ENCODE measurements around the gene CCDC93. TPM values are rescaled to one million over a fixed set of nuclear protein-coding genes. Genes with fewer than 3 reads are reported as not detected.

CCDC93 gene
- polyA plus RNA-seq, 1 donor = 42.1 TPM

GRCh38 chr2:118055512-118056164, 41.8 kb upstream of the CCDC93 start:
- no CpG with 5 or more reads among the region's 10 CpGs for WGBS (ENCODE audit: insufficient coverage, low lambda C conversion rate)
- DNase-seq = no peak
- Histone ChIP-seq H3K4me3 (ENCODE audit: low read length) (no peak overlapping the region), H3K27me3 (ENCODE audit: control insufficient read depth, insufficient read depth, low read length) (no peaks in the 10 kb centered on the region), H3K4me1 (ENCODE audit: control insufficient read depth, insufficient read depth, low read length) (peaks cover 4% of the 10 kb centered on the region), H3K9me3 (ENCODE audit: control insufficient read depth, low read depth, low read length) (no peaks in the 10 kb centered on the region), H3K27ac (ENCODE audit: low read length) (no peak overlapping the region), H3K36me3 (ENCODE audit: control insufficient read depth, insufficient read depth, low read length) (no peaks in the 10 kb centered on the region)

DNA sequence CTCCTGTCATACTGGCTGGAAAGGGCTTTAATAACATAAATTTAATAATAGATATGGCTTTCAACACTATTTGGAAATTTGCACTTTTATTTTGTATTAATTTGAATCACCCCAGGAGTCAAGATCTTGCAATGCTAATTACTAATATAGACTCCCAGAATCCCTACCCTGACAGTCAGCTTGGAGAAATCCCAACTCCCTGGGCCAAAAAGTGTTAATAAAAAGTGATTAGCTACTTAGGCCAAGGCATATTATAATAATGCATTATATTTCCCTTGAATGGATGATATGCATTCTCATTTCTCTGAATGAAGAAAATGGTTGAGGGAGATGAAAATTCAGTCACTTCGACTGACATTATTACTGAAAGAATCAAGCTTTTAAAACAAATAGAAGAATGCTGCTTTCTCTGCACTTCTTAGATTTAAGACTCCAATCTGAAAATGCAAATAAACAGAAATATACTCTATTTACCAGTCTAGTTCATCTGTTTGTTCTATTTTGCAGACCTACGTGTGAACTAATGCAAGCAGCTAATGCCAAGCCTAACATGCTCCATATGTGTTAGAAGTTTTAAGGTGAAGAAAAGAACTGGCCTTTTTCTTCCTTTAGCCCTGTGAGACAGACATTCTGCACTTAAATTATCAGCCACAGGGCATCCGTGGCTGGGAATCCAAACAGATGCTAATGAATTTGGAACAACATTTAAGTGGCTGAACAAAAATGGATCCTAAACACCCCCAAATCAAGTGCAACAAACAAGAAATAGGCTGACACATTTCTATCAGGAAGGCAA, 40.5 kb upstream of the CCDC93 start:
- 100% methylated on average over 1 of the region's 3 CpGs for WGBS (ENCODE audit: insufficient coverage, low lambda C conversion rate)
- Histone ChIP-seq H3K4me3 (ENCODE audit: low read length) (no peak overlapping the region), H3K36me3 (ENCODE audit: control insufficient read depth, insufficient read depth, low read length) (no peaks in the 10 kb centered on the region), H3K4me1 (ENCODE audit: control insufficient read depth, insufficient read depth, low read length) (peaks cover 4% of the 10 kb centered on the region), H3K9me3 (ENCODE audit: control insufficient read depth, low read depth, low read length) (no peaks in the 10 kb centered on the region), H3K27me3 (ENCODE audit: control insufficient read depth, insufficient read depth, low read length) (no peaks in the 10 kb centered on the region), H3K27ac (ENCODE audit: low read length) (no peak overlapping the region)
- no peak for DNase-seq

- Histone ChIP-seq H3K27ac (ENCODE audit: low read length) (no peak overlapping the region), H3K9me3 (ENCODE audit: control insufficient read depth, low read depth, low read length) (no peaks in the 10 kb centered on the region), H3K27me3 (ENCODE audit: control insufficient read depth, insufficient read depth, low read length) (no peaks in the 10 kb centered on the region), H3K36me3 (ENCODE audit: control insufficient read depth, insufficient read depth, low read length) (no peaks in the 10 kb centered on the region), H3K4me1 (ENCODE audit: control insufficient read depth, insufficient read depth, low read length) (peaks cover 4% of the 10 kb centered on the region), H3K4me3 (ENCODE audit: low read length) (no peak overlapping the region)
- no CpG with 5 or more reads among the region's 7 CpGs for WGBS (ENCODE audit: insufficient coverage, low lambda C conversion rate)
- DNase-seq = no peak
Measured at GRCh38 chr2:118053681-118054080, 39.8 kb upstream of the CCDC93 start.

- no peak for DNase-seq
- no peaks in the 10 kb centered on the region for H3K27me3 ChIP-seq (ENCODE audit: control insufficient read depth, insufficient read depth, low read length)
- peaks cover 4% of the 10 kb centered on the region for H3K4me1 ChIP-seq (ENCODE audit: control insufficient read depth, insufficient read depth, low read length)
- H3K4me3 ChIP-seq (ENCODE audit: low read length) = no peak overlapping the region
- WGBS (ENCODE audit: insufficient coverage, low lambda C conversion rate) = no CpG with 5 or more reads among the region's 2 CpGs
- H3K27ac ChIP-seq (ENCODE audit: low read length) = no peak overlapping the region
- H3K9me3 ChIP-seq (ENCODE audit: control insufficient read depth, low read depth, low read length) = no peaks in the 10 kb centered on the region
- no peaks in the 10 kb centered on the region for H3K36me3 ChIP-seq (ENCODE audit: control insufficient read depth, insufficient read depth, low read length)
Measured at GRCh38 chr2:118052474-118052873, 38.6 kb upstream of the CCDC93 start.

- H3K4me3 ChIP-seq (ENCODE audit: low read length) = no peak overlapping the region
- WGBS (ENCODE audit: insufficient coverage, low lambda C conversion rate) = 100% methylated on average over 2 of the region's 3 CpGs
- no peaks in the 10 kb centered on the region for H3K9me3 ChIP-seq (ENCODE audit: control insufficient read depth, low read depth, low read length)
- no peaks in the 10 kb centered on the region for H3K36me3 ChIP-seq (ENCODE audit: control insufficient read depth, insufficient read depth, low read length)
- no peaks in the 10 kb centered on the region for H3K27me3 ChIP-seq (ENCODE audit: control insufficient read depth, insufficient read depth, low read length)
- H3K4me1 ChIP-seq (ENCODE audit: control insufficient read depth, insufficient read depth, low read length) = peaks cover 4% of the 10 kb centered on the region
- no peak overlapping the region for H3K27ac ChIP-seq (ENCODE audit: low read length)
- DNase-seq = no peak
Measured at GRCh38 chr2:118051826-118052358, 38.0 kb upstream of the CCDC93 start.

DNA sequence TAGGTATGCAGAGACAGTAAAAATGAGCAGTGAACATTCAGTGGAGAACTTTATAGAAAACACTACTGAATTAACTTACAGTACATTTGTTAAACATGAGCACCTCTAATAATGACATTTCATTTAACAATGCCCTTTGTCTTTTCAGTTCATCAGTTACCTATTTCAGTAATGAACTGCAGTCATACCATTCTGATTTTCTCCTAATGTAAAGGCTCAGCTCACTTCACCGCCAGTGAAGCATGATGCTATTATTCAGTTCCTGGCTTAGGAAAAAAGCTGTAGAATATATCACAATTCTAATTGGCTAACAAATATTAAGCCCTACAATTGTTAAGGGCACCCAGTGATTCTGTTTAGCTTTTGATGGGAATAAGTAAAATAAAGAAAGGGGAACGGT, 37.1 kb upstream of the CCDC93 start:
- no peak overlapping the region for H3K4me3 ChIP-seq (ENCODE audit: low read length)
- WGBS (ENCODE audit: insufficient coverage, low lambda C conversion rate) = 79% methylated on average over 2 of the region's 2 CpGs
- peaks cover 3% of the 10 kb centered on the region for H3K4me1 ChIP-seq (ENCODE audit: control insufficient read depth, insufficient read depth, low read length)
- no peak overlapping the region for H3K27ac ChIP-seq (ENCODE audit: low read length)
- DNase-seq = no peak
- H3K36me3 ChIP-seq (ENCODE audit: control insufficient read depth, insufficient read depth, low read length) = no peaks in the 10 kb centered on the region
- H3K9me3 ChIP-seq (ENCODE audit: control insufficient read depth, low read depth, low read length) = no peaks in the 10 kb centered on the region
- no peaks in the 10 kb centered on the region for H3K27me3 ChIP-seq (ENCODE audit: control insufficient read depth, insufficient read depth, low read length)

- H3K4me1 ChIP-seq (ENCODE audit: control insufficient read depth, insufficient read depth, low read length) = no peaks in the 10 kb centered on the region
- H3K4me3 ChIP-seq (ENCODE audit: low read length) = no peak overlapping the region
- WGBS (ENCODE audit: insufficient coverage, low lambda C conversion rate) = 50% methylated on average over 1 of the region's 3 CpGs
- DNase-seq = no peak
- H3K9me3 ChIP-seq (ENCODE audit: control insufficient read depth, low read depth, low read length) = no peaks in the 10 kb centered on the region
- no peaks in the 10 kb centered on the region for H3K36me3 ChIP-seq (ENCODE audit: control insufficient read depth, insufficient read depth, low read length)
- H3K27me3 ChIP-seq (ENCODE audit: control insufficient read depth, insufficient read depth, low read length) = peaks cover 2% of the 10 kb centered on the region
- H3K27ac ChIP-seq (ENCODE audit: low read length) = no peak overlapping the region
Measured at GRCh38 chr2:118050386-118050785, 36.5 kb upstream of the CCDC93 start.

- Histone ChIP-seq H3K4me1 (ENCODE audit: control insufficient read depth, insufficient read depth, low read length) (no peaks in the 10 kb centered on the region), H3K4me3 (ENCODE audit: low read length) (no peak overlapping the region), H3K27ac (ENCODE audit: low read length) (no peak overlapping the region), H3K27me3 (ENCODE audit: control insufficient read depth, insufficient read depth, low read length) (peaks cover 2% of the 10 kb centered on the region), H3K9me3 (ENCODE audit: control insufficient read depth, low read depth, low read length) (no peaks in the 10 kb centered on the region), H3K36me3 (ENCODE audit: control insufficient read depth, insufficient read depth, low read length) (no peaks in the 10 kb centered on the region)
- no peak for DNase-seq
Measured at GRCh38 chr2:118049816-118050140, 35.9 kb upstream of the CCDC93 start.

DNA sequence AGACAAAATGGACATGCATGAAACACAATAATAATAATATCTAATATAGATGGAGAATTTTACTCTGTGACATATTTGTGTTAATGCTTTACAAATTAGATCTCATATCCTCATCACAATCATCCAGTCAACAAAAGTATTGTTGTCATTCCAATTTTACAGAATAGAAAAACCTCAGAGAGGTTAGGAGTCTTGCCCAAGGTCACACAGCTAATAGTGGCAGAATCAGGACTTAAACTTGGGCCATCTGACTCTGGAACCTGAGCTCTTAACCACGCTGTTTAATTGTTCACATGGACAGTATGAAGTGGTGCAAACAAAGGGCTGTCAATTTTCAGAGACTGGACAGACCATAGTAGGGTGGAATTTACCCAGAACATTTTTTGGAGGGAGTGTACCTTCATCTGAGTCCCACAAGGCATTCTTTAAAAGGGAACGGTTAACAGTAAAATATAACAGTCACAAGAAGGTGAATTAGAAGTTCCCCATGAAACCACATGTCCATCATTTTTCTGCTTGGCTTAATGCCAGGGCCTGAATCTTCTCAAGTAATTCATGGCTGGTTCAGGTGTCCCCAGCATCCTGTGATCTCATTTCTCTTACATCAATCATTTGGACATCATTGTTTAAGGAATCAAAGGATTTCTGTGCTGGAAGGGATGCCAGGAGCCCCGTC, 35.4 kb upstream of the CCDC93 start:
- H3K27me3 ChIP-seq (ENCODE audit: control insufficient read depth, insufficient read depth, low read length) = peaks cover 5% of the 10 kb centered on the region
- H3K4me3 ChIP-seq (ENCODE audit: low read length) = no peak overlapping the region
- no peak overlapping the region for H3K27ac ChIP-seq (ENCODE audit: low read length)
- H3K9me3 ChIP-seq (ENCODE audit: control insufficient read depth, low read depth, low read length) = no peaks in the 10 kb centered on the region
- no peaks in the 10 kb centered on the region for H3K4me1 ChIP-seq (ENCODE audit: control insufficient read depth, insufficient read depth, low read length)
- WGBS (ENCODE audit: insufficient coverage, low lambda C conversion rate) = 67% methylated on average over 1 of the region's 3 CpGs
- DNase-seq = no peak
- H3K36me3 ChIP-seq (ENCODE audit: control insufficient read depth, insufficient read depth, low read length) = no peaks in the 10 kb centered on the region

DNA sequence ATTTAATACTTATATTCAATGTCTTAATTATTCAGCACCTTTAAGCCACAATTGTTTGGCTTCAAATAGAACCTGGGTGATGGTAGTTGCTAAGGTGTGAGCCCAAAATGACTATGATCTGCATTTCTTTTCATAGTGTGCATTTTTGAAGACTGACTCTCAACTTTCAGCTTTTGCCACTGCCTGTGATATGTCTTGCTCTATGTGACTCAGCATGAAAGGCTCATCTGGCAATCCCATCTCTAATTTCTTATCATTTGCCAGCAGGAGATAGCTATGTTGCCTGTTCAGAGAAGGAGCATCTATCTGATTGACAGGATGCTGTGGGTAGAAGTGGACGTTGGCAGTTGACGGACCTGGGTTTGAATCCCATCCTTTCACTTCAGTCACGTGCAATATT, 34.5 kb upstream of the CCDC93 start:
- no CpG with 5 or more reads among the region's 3 CpGs for WGBS (ENCODE audit: insufficient coverage, low lambda C conversion rate)
- Histone ChIP-seq H3K36me3 (ENCODE audit: control insufficient read depth, insufficient read depth, low read length) (no peaks in the 10 kb centered on the region), H3K4me1 (ENCODE audit: control insufficient read depth, insufficient read depth, low read length) (no peaks in the 10 kb centered on the region), H3K27me3 (ENCODE audit: control insufficient read depth, insufficient read depth, low read length) (peaks cover 5% of the 10 kb centered on the region), H3K4me3 (ENCODE audit: low read length) (no peak overlapping the region), H3K9me3 (ENCODE audit: control insufficient read depth, low read depth, low read length) (no peaks in the 10 kb centered on the region), H3K27ac (ENCODE audit: low read length) (no peak overlapping the region)
- DNase-seq = no peak
